ENCODE data around the gene LEO1.

DNA sequence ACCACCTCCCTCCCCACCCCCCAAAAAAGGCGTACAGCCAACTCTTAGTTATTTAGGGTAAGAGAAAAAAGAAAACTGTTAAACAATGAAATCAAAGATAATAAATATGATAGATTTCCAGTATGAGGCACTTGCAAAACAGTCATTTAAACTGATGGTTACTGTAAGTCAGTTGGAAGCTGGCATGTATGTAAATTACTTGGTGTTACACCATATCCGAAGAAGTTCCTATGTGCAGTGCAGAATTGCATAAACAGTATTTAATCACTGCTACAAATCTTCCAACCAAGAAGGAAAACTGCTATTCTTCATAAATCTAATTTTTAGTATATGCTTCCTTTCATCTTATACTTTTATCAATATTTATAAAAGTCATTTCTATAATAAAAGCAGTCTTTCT, 62.0 kb downstream of the LEO1 start:
- TF ChIP-seq CTCF (IDR thresholded peaks at IDR 0.05; ENCODE audit: insufficient read depth, low read length, poor library complexity, severe bottlenecking) (no peak), EZH2phosphoT487 (conservative IDR thresholded peaks at IDR 0.05; ENCODE audit: low read length) (no peak)

All from SU-DHL-6 (cell line).